Mesenchymal stem cell (in vitro differentiated cells and primary cell): ENCODE measurements around the gene LGALS13. TPM values are rescaled to one million over a fixed set of nuclear protein-coding genes. Genes with fewer than 3 reads are reported as not detected.

Experiments
- DNase-seq: peaks from one replicate; pipeline ENCODE4 v3.0.0-alpha.2; 2013
- H2AFZ ChIP-seq: one replicate; pipeline ENCODE4 v1.6.1; 2013; ENCODE audit warnings: low read depth, mild to moderate bottlenecking, control low read depth, inconsistent platforms, low read length, moderate library complexity
- H2AK5ac ChIP-seq: 2 replicates; pipeline ENCODE4 v1.6.1; 2013; ENCODE audit warnings: low read length, moderate library complexity, mild to moderate bottlenecking, inconsistent platforms; ENCODE audit not compliant: severe bottlenecking
- H2BK120ac ChIP-seq: one replicate; pipeline ENCODE4 v1.6.1; 2013; ENCODE audit warnings: low read depth, mild to moderate bottlenecking, inconsistent platforms, low read length, moderate library complexity
- H2BK12ac ChIP-seq, 2 experiments: one replicate each; pipeline ENCODE4 v1.6.1; 2013; ENCODE audit warnings: inconsistent platforms in 2 of 2, low read length in 2 of 2, mild to moderate bottlenecking in 2 of 2, moderate library complexity in 2 of 2, control low read depth in 1 of 2
- H2BK15ac ChIP-seq: one replicate; pipeline ENCODE4 v1.6.1; 2013; ENCODE audit warnings: mild to moderate bottlenecking, low read depth, inconsistent platforms; ENCODE audit not compliant: poor library complexity, severe bottlenecking
- H2BK5ac ChIP-seq: 2 replicates; pipeline ENCODE4 v1.6.1; 2013; ENCODE audit warnings: low read depth, mild to moderate bottlenecking, low read length, control low read depth, inconsistent platforms; ENCODE audit not compliant: poor library complexity, severe bottlenecking
- H3K14ac ChIP-seq, 2 experiments: one replicate each; pipeline ENCODE4 v1.6.1; 2013; ENCODE audit warnings: inconsistent platforms in 2 of 2, low read length in 2 of 2, control low read depth in 1 of 2, mild to moderate bottlenecking in 1 of 2, moderate library complexity in 1 of 2
- H3K18ac ChIP-seq, 2 experiments: one replicate each; pipeline ENCODE4 v1.6.1; 2013; ENCODE audit warnings: inconsistent platforms in 2 of 2, low read length in 2 of 2, control low read depth in 1 of 2, low read depth in 1 of 2, mild to moderate bottlenecking in 1 of 2
- H3K23ac ChIP-seq, 2 experiments: one replicate each; pipeline ENCODE4 v1.6.1; 2013; ENCODE audit warnings: inconsistent platforms in 2 of 2, low read length in 2 of 2, mild to moderate bottlenecking in 2 of 2, moderate library complexity in 2 of 2, control low read depth in 1 of 2
- H3K27ac ChIP-seq: 2 replicates; pipeline ENCODE4 v1.5.1; 2013; ENCODE audit warnings: mild to moderate bottlenecking, moderate library complexity, low read length, control low read depth, inconsistent platforms; ENCODE audit not compliant: poor library complexity, severe bottlenecking
- H3K27me3 ChIP-seq, 2 experiments: 2 replicates each; pipeline versions ENCODE4 v1.6.1 to v1.7.0; 2013; ENCODE audit warnings: low read length in 2 of 2, mild to moderate bottlenecking in 2 of 2, moderate library complexity in 2 of 2, control low read depth in 1 of 2, inconsistent platforms in 1 of 2; ENCODE audit not compliant: control insufficient read depth in 1 of 2, insufficient read depth in 1 of 2
- H3K36me3 ChIP-seq, 2 experiments: 2 replicates each; pipeline versions ENCODE4 v1.6.1 to v1.7.0; 2013; ENCODE audit warnings: low read length in 2 of 2, control low read depth in 1 of 2, inconsistent platforms in 1 of 2, low read depth in 1 of 2, mild to moderate bottlenecking in 1 of 2; ENCODE audit not compliant: insufficient read depth in 2 of 2, control insufficient read depth in 1 of 2
- H3K4ac ChIP-seq, 2 experiments: one replicate each; pipeline ENCODE4 v1.6.1; 2013; ENCODE audit warnings: inconsistent platforms in 2 of 2, low read length in 2 of 2, mild to moderate bottlenecking in 2 of 2, moderate library complexity in 2 of 2, control low read depth in 1 of 2, low read depth in 1 of 2
- H3K4me1 ChIP-seq: 2 replicates; pipeline ENCODE4 v1.6.1; 2013; ENCODE audit warnings: low read depth, low read length, control low read depth; ENCODE audit not compliant: control insufficient read depth, insufficient read depth
- H3K4me2 ChIP-seq: 2 replicates; pipeline ENCODE4 v1.6.1; 2013; ENCODE audit warnings: low read length, mild to moderate bottlenecking, inconsistent platforms; ENCODE audit not compliant: poor library complexity, severe bottlenecking
- H3K4me3 ChIP-seq, 2 experiments: 2 replicates each; pipeline versions ENCODE4 v1.5.1 to v1.7.0; 2013; ENCODE audit warnings: low read length in 2 of 2, mild to moderate bottlenecking in 2 of 2, control low read depth in 1 of 2, low read depth in 1 of 2; ENCODE audit not compliant: insufficient read depth in 1 of 2
- H3K79me1 ChIP-seq: replicated peaks from 2 replicates; pipeline ENCODE4 v1.6.1; 2013; ENCODE audit warnings: mild to moderate bottlenecking, control low read depth, low read length, inconsistent platforms; ENCODE audit not compliant: poor library complexity, severe bottlenecking
- H3K9ac ChIP-seq: 2 replicates; pipeline ENCODE4 v1.7.0; 2013; ENCODE audit warnings: mild to moderate bottlenecking, low read length, moderate library complexity
- H3K9me3 ChIP-seq: 2 replicates; pipeline ENCODE4 v1.7.0; 2013; ENCODE audit warnings: mild to moderate bottlenecking, low read length; ENCODE audit not compliant: control insufficient read depth
- H4K8ac ChIP-seq: one replicate; pipeline ENCODE4 v1.6.1; 2013; ENCODE audit warnings: inconsistent platforms, mild to moderate bottlenecking, low read length, moderate library complexity
- H4K91ac ChIP-seq: one replicate; pipeline ENCODE4 v1.6.1; 2013; ENCODE audit warnings: mild to moderate bottlenecking, low read length, inconsistent platforms
- WGBS: methylation state at CpG from one replicate; pipeline ENCODE4 v1.1.7; 2013; ENCODE audit warnings: mixed read lengths; 5-methylcytosine and 5-hydroxymethylcytosine counted together
- polyA plus RNA-seq, 2 experiments: library from polyadenylated mRNA; stranded (reverse); fragments of 200-250 nt; gene quantifications; one replicate each; pipeline ENCODE4 v1.2.3, GENCODE V29; 2013

LGALS13 gene
- polyA plus RNA-seq (2013, experiment 1 of 2), result not detected
- polyA plus RNA-seq (2013, experiment 2 of 2), result not detected

- H2AFZ ChIP-seq, result no peak within 1 kb of the TSS
- H3K4me1 ChIP-seq, result no peaks in the 10 kb centered on the region
- H4K8ac ChIP-seq, result no peak within 1 kb of the TSS
- peak within 1 kb of the TSS in 1 of 2 experiments; percentile 2 for H3K18ac ChIP-seq
- peaks cover 10% of the 10 kb centered on the region for H3K9me3 ChIP-seq
- DNase-seq, result no peak
- no peak within 1 kb of the TSS for H3K27ac ChIP-seq
- no peak within 1 kb of the TSS for H3K23ac ChIP-seq
- no peak within 1 kb of the TSS for H4K91ac ChIP-seq
- no peak within 1 kb of the TSS for H3K14ac ChIP-seq
- H2BK120ac ChIP-seq, result no peak within 1 kb of the TSS
- H3K4ac ChIP-seq, result no peak within 1 kb of the TSS
- H2AK5ac ChIP-seq, result no peak within 1 kb of the TSS
- no peak within 1 kb of the TSS for H3K9ac ChIP-seq
- no peak within 1 kb of the TSS for H2BK12ac ChIP-seq
- peaks cover 4% of the 10 kb centered on the region in 2 experiments for H3K27me3 ChIP-seq
- H3K79me1 ChIP-seq, result no peaks in the 10 kb centered on the region
- no peak within 1 kb of the TSS for H2BK15ac ChIP-seq
- H3K4me2 ChIP-seq, result no peak within 1 kb of the TSS
- no peaks in the 10 kb centered on the region for H3K36me3 ChIP-seq
- no peak within 1 kb of the TSS for H3K4me3 ChIP-seq
- H2BK5ac ChIP-seq, result no peak within 1 kb of the TSS
- WGBS, result 34% methylated on average over 5 of the region's 5 CpGs
These were observed at the start of gene LGALS13 for GRCh38 chr19:39602224-39602623. Gene LGALS13 (plus strand): TSS chr19:39602524. CDS start chr19:39602569, 45 bp downstream.

GRCh38 chr19:39553082-39553652 is 49.2 kb upstream of the LGALS13 start:
- no peak overlapping the region for H2BK120ac ChIP-seq
- H4K91ac ChIP-seq, result no peak overlapping the region
- no peak overlapping the region for H2AFZ ChIP-seq
- WGBS, result 72% methylated on average over 7 of the region's 7 CpGs
- H3K9me3 ChIP-seq, result no peaks in the 10 kb centered on the region
- no peak overlapping the region for H3K23ac ChIP-seq
- no peak overlapping the region for H4K8ac ChIP-seq
- H3K9ac ChIP-seq, result no peak overlapping the region
- H2BK5ac ChIP-seq, result no peak overlapping the region
- H3K14ac ChIP-seq, result no peak overlapping the region
- H3K4me3 ChIP-seq, result no peak overlapping the region
- H3K27ac ChIP-seq, result no peak overlapping the region
- H2BK12ac ChIP-seq, result no peak overlapping the region
- no peaks in the 10 kb centered on the region for H3K4me1 ChIP-seq
- H3K27me3 ChIP-seq, result peaks cover 20 to 21% of the 10 kb centered on the region in 2 experiments
- DNase-seq, result no peak
- no peak overlapping the region for H3K4ac ChIP-seq
- no peaks in the 10 kb centered on the region for H3K36me3 ChIP-seq
- H2BK15ac ChIP-seq, result no peak overlapping the region
- no peak overlapping the region for H3K18ac ChIP-seq
- H3K79me1 ChIP-seq, result no peaks in the 10 kb centered on the region
- no peak overlapping the region for H2AK5ac ChIP-seq
- no peak overlapping the region for H3K4me2 ChIP-seq

GRCh38 chr19:39554701-39555311 is 47.5 kb upstream of the LGALS13 start:
- H2BK12ac ChIP-seq, result no peak overlapping the region
- 55% methylated on average over 4 of the region's 4 CpGs for WGBS

GRCh38 chr19:39555883-39556282 is 46.4 kb upstream of the LGALS13 start:
- no peaks in the 10 kb centered on the region for H3K4me1 ChIP-seq
- WGBS, result 33% methylated on average over 1 of the region's 1 CpG

More at GRCh38 chr19:39554701-39555311, 47.5 kb upstream of the LGALS13 start:
- H3K9ac ChIP-seq, result no peak overlapping the region
- no peak overlapping the region for H3K14ac ChIP-seq
- no peak for DNase-seq
- H4K8ac ChIP-seq, result no peak overlapping the region
- peaks cover 19 to 26% of the 10 kb centered on the region in 2 experiments for H3K27me3 ChIP-seq
- H3K9me3 ChIP-seq, result no peaks in the 10 kb centered on the region
- H3K4ac ChIP-seq, result no peak overlapping the region
- no peak overlapping the region for H3K18ac ChIP-seq
- no peak overlapping the region for H2BK120ac ChIP-seq
- no peak overlapping the region for H2BK15ac ChIP-seq
- no peaks in the 10 kb centered on the region for H3K36me3 ChIP-seq
- H2BK5ac ChIP-seq, result no peak overlapping the region
- H3K23ac ChIP-seq, result no peak overlapping the region
- H4K91ac ChIP-seq, result no peak overlapping the region
- no peak overlapping the region for H3K4me3 ChIP-seq
- no peak overlapping the region for H2AFZ ChIP-seq
- H3K4me1 ChIP-seq, result no peaks in the 10 kb centered on the region
- H2AK5ac ChIP-seq, result no peak overlapping the region
- no peak overlapping the region for H3K27ac ChIP-seq
- no peaks in the 10 kb centered on the region for H3K79me1 ChIP-seq
- H3K4me2 ChIP-seq, result no peak overlapping the region

More at GRCh38 chr19:39555883-39556282, 46.4 kb upstream of the LGALS13 start:
- H3K4ac ChIP-seq, result no peak overlapping the region
- no peak overlapping the region for H2BK15ac ChIP-seq
- H3K18ac ChIP-seq, result no peak overlapping the region
- H3K4me3 ChIP-seq, result no peak overlapping the region
- no peak overlapping the region for H4K91ac ChIP-seq
- no peak overlapping the region for H2AFZ ChIP-seq
- H3K4me2 ChIP-seq, result no peak overlapping the region
- no peaks in the 10 kb centered on the region for H3K9me3 ChIP-seq
- H3K79me1 ChIP-seq, result no peaks in the 10 kb centered on the region
- no peak overlapping the region for H2BK5ac ChIP-seq
- peaks cover 16 to 26% of the 10 kb centered on the region in 2 experiments for H3K27me3 ChIP-seq
- H3K36me3 ChIP-seq, result no peaks in the 10 kb centered on the region
- H3K9ac ChIP-seq, result no peak overlapping the region
- no peak overlapping the region for H2AK5ac ChIP-seq
- H2BK120ac ChIP-seq, result no peak overlapping the region
- H4K8ac ChIP-seq, result no peak overlapping the region
- H2BK12ac ChIP-seq, result no peak overlapping the region
- H3K23ac ChIP-seq, result no peak overlapping the region
- no peak for DNase-seq
- H3K14ac ChIP-seq, result no peak overlapping the region
- no peak overlapping the region for H3K27ac ChIP-seq
